OCI-LY7 (cell line): ENCODE results near the gene WDR83.
"Not testable (repeated sequence)": the region's sequence is repeated elsewhere in the genome, so short reads cannot be mapped to it uniquely, and the experiment has no call there.

ENCODE experiments used
- EZH2phosphoT487 ChIP-seq: fragments of 200-600 bp; sonication (generic); IDR thresholded peaks from 2 replicates; pipeline ENCODE4 v1.6.1; 2018; ENCODE audit warnings: low read depth, borderline replicate concordance, mild to moderate bottlenecking, mixed run types, antibody characterized with exemption, low read length, moderate library complexity, mixed read lengths
- TF ChIP-seq, protein P1 (sequence below): fragments of 200-600 bp; sonication (generic); conservative IDR thresholded peaks from 2 replicates; pipeline ENCODE4 v1.5.1; 2014; ENCODE audit warnings: mild to moderate bottlenecking, antibody characterized with exemption, low read length, moderate library complexity, mixed read lengths

DNA sequence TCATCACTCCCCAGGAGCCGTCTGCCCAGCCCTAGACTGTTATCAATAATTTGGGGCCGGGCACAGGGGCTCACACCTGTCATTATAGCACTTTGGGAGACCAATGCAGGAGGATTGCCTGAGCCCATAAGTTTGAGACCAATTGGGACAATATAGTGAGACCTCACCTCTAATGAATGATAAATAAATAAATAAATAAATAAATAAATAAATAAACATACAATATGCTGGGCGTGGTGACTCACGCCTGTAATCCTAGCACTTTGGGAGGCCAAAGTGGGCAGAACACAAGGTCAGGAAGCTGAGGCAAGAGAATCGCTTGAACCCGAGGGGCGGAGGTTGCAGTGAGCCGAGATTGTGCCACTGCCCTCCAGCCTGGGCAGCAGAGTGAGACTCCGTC, 46.7 kb downstream of the WDR83 start:
- TF ChIP-seq, protein P1, sequence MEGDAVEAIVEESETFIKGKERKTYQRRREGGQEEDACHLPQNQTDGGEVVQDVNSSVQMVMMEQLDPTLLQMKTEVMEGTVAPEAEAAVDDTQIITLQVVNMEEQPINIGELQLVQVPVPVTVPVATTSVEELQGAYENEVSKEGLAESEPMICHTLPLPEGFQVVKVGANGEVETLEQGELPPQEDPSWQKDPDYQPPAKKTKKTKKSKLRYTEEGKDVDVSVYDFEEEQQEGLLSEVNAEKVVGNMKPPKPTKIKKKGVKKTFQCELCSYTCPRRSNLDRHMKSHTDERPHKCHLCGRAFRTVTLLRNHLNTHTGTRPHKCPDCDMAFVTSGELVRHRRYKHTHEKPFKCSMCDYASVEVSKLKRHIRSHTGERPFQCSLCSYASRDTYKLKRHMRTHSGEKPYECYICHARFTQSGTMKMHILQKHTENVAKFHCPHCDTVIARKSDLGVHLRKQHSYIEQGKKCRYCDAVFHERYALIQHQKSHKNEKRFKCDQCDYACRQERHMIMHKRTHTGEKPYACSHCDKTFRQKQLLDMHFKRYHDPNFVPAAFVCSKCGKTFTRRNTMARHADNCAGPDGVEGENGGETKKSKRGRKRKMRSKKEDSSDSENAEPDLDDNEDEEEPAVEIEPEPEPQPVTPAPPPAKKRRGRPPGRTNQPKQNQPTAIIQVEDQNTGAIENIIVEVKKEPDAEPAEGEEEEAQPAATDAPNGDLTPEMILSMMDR, result not testable (repeated sequence)
- not testable (repeated sequence) for TF ChIP-seq EZH2phosphoT487
